AG09309 (cell line): ENCODE data around the gene KRT2.

ENCODE experiments used
- DNase-seq: peaks from one replicate; pipeline ENCODE4 v3.0.0-alpha.2; 2010; ENCODE audit warnings: low read depth
- H3K4me3 ChIP-seq: 2 replicates; pipeline ENCODE4 v1.5.1; 2011; ENCODE audit warnings: mild to moderate bottlenecking, low read depth, low read length, moderate library complexity; ENCODE audit not compliant: control insufficient read depth
- CTCF ChIP-seq: IDR thresholded peaks from 2 replicates; pipeline ENCODE4 v1.5.1; 2011; ENCODE audit warnings: mild to moderate bottlenecking, low read depth, low read length, inconsistent platforms; ENCODE audit not compliant: insufficient read depth, control insufficient read depth; ENCODE audit errors: missing control alignments

The KRT2 gene

GRCh38 chr12:52685406-52685890, 33.4 kb upstream of the KRT2 start:
- no peak for TF ChIP-seq CTCF
- no peak for DNase-seq
- H3K4me3 ChIP-seq = no peak overlapping the region

- no peak for TF ChIP-seq CTCF
- DNase-seq = no peak
- no peak overlapping the region for H3K4me3 ChIP-seq
Measured at GRCh38 chr12:52684431-52684830, 32.4 kb upstream of the KRT2 start.

- no peak for TF ChIP-seq CTCF
- no peak for DNase-seq
- H3K4me3 ChIP-seq = no peak overlapping the region
Measured at GRCh38 chr12:52683575-52684300, 31.7 kb upstream of the KRT2 start.

DNA sequence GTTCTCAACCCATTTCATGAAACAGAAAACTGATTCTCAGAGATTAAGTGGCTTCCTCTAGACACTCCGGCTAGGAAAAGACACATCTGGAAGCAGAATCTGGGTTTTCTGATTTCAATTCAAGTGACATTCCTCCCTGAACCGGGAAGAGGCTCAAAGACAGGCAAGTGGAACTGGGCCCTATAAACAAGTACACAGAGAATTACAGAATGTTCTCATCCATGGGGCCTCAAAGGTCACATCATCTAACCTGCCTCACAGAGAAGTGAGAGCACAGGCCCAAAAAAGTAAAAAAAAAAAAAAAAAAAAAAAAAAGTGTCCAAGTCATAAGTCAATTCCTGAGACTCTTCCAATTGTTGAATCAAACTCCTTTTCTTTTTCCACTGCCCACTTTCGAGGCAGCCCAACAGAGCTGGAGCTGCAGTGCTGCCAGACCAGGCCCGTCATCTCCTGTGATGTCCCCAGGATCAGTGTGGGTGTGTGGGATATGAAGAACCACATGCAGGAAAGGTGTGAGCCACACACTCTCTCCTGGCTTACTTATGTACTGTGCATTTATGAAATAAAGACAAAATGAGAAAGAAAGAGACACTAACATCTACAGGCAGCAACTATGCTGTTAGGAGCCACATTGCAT, 31.0 kb upstream of the KRT2 start:
- H3K4me3 ChIP-seq = no peak overlapping the region
- DNase-seq = no peak
- no peak for TF ChIP-seq CTCF

DNA sequence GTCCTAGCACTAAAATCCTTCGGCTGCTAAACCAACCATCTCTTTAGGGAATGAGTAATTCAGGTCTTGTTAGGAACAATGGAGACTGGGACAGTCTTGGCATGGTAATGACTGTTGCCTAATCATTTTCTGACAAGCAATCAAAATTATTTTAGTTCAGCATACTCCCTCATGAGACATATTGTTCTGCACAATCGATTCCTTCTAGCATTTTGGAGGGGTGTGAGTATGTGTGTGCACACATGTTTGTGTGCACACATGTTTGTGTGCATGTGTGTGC, 30.3 kb upstream of the KRT2 start:
- DNase-seq = no peak
- no peak overlapping the region for H3K4me3 ChIP-seq
- no peak for TF ChIP-seq CTCF

DNA sequence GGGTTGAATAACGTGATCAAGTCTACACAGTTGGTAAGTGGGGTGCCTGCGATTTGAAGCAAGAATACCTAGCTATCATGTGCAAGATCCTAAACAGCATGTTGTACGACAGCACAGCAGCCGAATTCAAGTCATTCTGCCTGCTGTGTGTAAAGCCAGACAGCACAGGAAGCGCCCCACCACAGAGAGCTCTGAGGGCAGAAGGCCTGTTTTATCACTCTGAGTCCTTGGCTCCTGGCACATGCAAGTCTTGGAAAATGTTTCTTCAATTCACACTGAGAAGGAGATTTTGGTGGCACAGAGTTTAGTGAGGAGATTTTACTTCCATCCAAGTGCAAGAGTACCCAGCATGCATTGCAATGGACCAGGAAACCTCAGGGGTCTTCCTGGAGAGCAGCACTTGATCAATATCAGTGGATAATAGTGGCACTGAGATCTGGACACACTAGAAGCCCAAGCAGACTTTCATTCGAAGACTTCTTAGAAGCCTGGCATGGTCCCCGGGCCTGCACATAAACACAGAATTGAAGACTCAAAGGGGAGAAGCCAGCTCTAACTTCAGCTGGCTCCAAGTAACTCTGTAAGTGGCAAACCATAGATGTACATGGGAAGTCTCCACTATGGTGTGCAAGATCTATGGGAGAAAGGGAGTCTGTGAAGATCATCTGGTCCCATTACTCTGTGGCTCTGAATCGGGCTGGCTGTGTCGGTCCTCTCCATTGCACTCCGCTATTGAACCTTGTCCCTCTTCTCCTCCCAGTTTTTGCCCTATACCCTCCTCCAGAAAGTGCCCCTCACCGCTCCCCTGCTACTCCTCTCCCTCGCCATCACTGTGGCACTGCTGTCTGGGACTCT, 29.7 kb upstream of the KRT2 start:
- TF ChIP-seq CTCF = no peak
- no peak for DNase-seq
- H3K4me3 ChIP-seq = no peak overlapping the region
